Stimulated activated CD8-positive, alpha-beta memory T cell treated with anti-CD3 and anti-CD28 coated beads, Interleukin-7, amount 100 ng/mL, for 24 hours (primary cell): ENCODE results near the gene FGD2.

Source experiments
- DNase-seq: peaks from one replicate; pipeline ENCODE4 v3.0.0-alpha.2; 2020; ENCODE audit warnings: low read depth

The FGD2 gene, protein sequence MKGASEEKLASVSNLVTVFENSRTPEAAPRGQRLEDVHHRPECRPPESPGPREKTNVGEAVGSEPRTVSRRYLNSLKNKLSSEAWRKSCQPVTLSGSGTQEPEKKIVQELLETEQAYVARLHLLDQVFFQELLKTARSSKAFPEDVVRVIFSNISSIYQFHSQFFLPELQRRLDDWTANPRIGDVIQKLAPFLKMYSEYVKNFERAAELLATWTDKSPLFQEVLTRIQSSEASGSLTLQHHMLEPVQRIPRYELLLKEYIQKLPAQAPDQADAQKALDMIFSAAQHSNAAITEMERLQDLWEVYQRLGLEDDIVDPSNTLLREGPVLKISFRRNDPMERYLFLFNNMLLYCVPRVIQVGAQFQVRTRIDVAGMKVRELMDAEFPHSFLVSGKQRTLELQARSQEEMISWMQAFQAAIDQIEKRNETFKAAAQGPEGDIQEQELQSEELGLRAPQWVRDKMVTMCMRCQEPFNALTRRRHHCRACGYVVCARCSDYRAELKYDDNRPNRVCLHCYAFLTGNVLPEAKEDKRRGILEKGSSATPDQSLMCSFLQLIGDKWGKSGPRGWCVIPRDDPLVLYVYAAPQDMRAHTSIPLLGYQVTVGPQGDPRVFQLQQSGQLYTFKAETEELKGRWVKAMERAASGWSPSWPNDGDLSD

GRCh38 chr6:37005061-37005810, at the start of gene FGD2:
Gene FGD2 (plus strand): TSS chr6:37005655. CDS start chr6:37005818, 163 bp downstream.
- no peak for DNase-seq

DNA sequence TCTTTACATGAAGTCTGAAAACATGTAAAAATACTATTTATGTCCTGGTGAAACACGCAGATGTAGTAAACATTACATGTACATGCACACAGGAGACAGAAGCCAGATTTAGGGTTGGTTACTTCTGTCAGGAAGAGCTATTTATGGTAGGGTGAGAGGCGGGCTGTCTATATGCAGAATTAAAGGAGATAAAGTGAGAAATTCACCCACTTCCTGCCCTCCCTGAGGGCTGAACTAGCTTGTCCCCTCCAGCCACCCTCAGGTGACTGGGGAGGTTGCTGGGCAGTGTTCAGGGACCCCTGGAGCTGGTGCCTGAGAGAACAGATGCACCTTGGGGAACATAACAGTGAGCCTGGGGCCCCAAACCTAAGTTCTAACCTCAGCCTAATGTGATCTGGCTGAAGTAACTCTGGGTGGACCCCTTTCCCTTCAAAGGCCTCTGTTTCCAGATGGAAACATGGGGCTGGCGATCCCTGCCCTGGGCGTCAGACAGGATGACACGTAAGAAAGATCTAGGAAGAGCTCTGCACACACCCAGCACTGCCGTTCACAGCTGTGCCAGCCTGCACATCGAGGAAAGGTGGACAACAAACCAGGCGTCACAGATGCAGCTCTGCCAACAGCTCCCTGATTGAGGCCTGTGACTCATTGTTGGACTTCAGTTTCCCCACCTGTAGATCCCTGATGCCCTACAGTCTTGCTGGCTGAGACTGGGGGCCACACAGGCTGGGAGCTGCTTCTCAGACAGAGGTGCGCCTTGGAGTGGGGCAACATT, 49.6 kb upstream of the FGD2 start:
- no peak for DNase-seq

DNA sequence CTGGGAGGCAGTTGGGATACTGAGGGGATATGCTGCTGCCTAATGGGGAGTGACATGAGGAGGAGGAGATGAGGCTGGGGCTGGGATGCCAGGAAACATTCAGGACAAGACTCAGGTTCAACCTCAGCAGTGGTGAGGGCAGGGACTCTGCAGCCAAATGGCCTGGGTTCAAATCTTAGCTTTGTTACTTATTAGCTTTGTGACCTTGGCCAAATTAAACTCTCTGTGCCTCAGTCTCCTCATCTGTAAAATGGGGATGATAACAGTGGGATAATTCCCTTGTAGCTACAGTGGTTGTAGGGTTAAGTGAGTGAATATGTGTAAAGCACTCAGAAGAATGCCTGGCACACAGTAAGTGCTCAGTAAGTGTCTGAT, 49.0 kb upstream of the FGD2 start:
- no peak for DNase-seq

DNA sequence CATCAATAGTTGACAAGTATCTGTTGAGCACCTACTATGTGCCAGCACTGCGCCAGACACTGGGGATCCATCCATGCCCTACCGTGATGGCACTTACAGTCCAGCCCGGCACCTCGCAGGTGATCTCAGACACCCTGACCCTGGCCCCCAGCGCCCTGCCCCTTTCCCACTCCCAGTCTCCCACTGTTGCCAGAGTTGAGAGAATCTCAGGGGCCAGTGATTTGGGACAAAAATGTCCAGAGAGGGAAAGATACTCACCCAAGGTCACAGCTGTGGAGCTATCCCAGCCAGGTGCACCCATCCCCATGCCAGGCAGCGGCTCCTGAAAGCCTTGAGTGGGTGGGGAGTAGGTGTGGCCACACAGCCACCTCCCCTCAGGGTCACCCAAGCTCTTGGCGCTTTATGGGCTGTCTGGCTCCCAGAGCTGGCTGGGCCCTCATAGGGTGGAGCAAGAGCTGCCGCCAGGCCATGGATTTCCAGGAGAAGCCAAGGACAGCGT, 47.6 kb upstream of the FGD2 start:
- no peak for DNase-seq

- no peak for DNase-seq
Observed at GRCh38 chr6:36958775-36959554, 46.5 kb upstream of the FGD2 start.

- DNase-seq: no peak
Observed at GRCh38 chr6:36959555-36960250, 45.8 kb upstream of the FGD2 start.

DNA sequence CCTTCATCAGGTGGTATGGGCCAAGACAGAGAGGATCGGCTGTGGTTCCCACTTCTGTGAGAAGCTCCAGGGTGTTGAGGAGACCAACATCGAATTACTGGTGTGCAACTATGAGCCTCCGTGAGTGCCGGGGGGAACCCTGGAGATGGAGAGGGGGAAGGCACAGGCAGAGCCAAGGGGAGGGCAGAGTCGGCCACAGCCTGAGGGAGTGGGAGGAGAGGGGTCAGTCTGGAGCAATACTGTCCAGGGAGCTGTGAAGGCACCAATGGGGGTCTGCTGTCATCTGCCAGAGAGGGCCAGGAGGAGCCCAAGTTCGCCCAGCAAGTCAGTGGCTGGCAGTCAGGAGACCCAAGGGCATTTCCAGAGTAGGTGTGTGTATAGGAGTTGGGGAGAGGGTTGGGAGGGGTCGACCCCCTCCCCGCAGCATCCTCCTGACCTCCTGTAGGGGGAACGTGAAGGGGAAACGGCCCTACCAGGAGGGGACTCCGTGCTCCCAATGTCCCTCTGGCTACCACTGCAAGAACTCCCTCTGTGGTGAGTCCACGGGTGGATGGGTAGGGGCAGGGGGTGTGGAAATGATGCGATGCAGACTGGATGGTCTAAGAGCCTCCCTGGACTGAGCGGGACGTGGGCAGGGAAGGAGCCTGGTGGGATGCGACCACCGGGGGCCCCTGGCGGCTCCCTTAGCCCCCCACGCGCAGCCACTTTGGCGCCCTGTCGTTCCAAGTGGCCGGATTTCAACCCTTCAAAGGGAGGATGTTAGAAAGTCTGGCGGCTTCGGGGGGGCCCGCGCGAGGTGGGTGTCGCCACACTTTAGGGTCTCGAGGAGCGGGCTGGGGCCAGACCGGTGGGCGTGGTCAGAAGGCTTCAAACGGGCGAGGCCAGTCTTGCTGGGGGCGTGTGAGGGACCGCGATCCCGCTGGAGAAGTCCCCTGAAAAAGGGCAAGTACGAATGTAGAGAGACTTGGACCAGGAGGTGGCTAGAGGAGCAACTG, 43.7 kb upstream of the FGD2 start:
- no peak for DNase-seq

GRCh38 chr6:36962874-36963273, 42.6 kb upstream of the FGD2 start:
- DNase-seq: peak; percentile 59

GRCh38 chr6:36963451-36964290, 41.8 kb upstream of the FGD2 start:
- DNase-seq: no peak

GRCh38 chr6:36964349-36964748, 41.1 kb upstream of the FGD2 start:
- no peak for DNase-seq

- DNase-seq: no peak
Observed at GRCh38 chr6:36964908-36965307, 40.5 kb upstream of the FGD2 start.

- DNase-seq: no peak
Observed at GRCh38 chr6:36967301-36967700, 38.2 kb upstream of the FGD2 start.

DNA sequence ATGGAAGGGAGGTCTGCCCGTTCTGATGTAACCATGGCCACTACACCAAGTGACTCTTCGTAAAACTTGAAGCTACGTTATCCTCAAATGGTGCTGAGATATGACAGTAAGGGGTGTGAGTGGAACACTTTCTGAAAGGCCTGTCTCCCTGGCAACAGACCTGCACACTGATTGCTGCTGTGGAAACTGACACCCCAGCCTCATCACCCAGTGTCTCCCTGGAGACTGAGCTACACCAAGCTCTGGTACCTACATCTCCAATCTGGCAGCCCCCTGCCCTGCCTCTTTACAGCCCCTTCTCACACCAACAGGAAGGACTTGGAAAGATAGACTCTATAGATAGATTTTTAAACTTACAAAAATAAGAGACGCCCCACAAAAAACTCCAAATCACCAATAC, 37.7 kb upstream of the FGD2 start:
- no peak for DNase-seq

DNA sequence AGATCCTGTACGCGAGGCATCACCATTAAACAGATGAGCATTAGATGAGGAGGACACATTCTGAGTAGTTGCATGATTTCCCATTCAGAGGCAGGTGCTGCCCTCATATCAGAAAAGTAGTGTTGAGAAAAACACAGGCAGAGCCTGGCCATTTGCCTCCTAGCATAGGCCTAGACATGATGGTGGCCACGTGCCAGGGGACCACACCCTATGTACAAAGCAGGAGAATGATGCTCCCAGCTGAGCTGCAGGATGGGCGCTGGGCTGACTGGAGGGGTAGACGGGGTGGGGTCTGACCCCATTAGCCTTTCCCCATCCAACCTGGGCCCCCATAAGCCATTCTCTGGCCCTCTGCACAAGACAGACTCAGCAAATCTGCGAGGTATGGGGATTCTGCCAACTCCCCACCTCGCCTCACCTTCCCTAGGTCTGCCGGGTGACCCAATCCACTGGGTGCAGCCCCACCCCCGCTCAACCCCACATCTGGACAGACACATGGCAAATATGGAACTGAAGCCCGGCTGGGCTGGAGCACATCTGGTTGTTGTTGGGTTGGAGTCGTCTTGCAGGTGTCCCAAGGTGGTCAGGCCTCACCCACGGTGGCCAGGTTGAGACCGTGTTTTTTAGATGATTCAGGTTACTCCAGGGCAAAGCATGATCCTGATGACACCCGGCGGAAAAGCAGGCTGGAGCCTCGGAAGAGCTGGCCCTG, 37.0 kb upstream of the FGD2 start:
- DNase-seq: no peak

- DNase-seq: no peak
Observed at GRCh38 chr6:36969240-36969691, 36.2 kb upstream of the FGD2 start.

GRCh38 chr6:36969988-36970891, 35.2 kb upstream of the FGD2 start:
- DNase-seq: no peak
